ENCODE results near the gene SUZ12. TPM values are rescaled to one million over a fixed set of nuclear protein-coding genes. Genes with fewer than 3 reads are reported as not detected.
A peak's percentile ranks its signal among the peaks of the same experiment; 100 is the strongest.

SUZ12 gene
- polyA plus RNA-seq, 2 of the 4 experiments (the other 2 are of a cell fraction): 38.6 to 54.6 TPM

DNA sequence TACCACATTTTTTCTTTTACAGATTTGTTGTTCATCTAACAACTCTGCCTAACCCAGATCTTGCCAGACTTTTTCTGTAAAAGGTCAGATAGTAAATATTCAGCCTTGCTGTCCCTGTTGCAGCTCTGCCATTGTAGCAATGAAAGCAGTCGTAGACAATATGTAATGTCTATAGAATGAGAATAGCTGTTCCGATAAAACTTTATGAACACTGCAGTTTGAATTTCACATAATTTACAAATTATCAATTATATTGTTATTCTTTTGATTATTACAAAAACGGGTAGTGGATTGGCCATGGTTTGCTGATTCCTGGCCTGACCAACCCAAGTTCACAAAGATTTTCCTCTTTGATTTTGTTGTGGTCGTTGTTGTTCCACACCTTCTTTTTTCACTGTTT lies 73.3 kb downstream of the SUZ12 start:
- 88% methylated on average over 4 of the region's 4 CpGs for WGBS (ENCODE audit: missing lambda C conversion rate)
- Histone ChIP-seq H3K4me1 (peaks cover 11% of the 10 kb centered on the region; the same call in 2 of the 3 replicates), H3K27ac (no peak overlapping the region), H3K4me2 (no peak overlapping the region; the same call in 2 of the 3 replicates), H3K4me3 (no peak overlapping the region), H3K9me3 (no peaks in the 10 kb centered on the region)
- no peak for FAIRE-seq
- ChIA-PET POLR2A (no interaction called here), CTCF (interaction anchor here (0.9 kb wide), 1 partner anchor 23 kb away, joined by 3 read pairs; no protein-coding TSS in a partner anchor)
- no peak for ATAC-seq
- no peak for DNase-seq (ENCODE audit: low read depth in 1 of 2, low spot score in 1 of 2)
- TF ChIP-seq, protein P1, sequence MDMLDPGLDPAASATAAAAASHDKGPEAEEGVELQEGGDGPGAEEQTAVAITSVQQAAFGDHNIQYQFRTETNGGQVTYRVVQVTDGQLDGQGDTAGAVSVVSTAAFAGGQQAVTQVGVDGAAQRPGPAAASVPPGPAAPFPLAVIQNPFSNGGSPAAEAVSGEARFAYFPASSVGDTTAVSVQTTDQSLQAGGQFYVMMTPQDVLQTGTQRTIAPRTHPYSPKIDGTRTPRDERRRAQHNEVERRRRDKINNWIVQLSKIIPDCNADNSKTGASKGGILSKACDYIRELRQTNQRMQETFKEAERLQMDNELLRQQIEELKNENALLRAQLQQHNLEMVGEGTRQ (IDR thresholded peaks at IDR 0.05): no peak
- TF ChIP-seq CBX8 (IDR thresholded peaks at IDR 0.05): no peak
- no peak for TF ChIP-seq TFCP2L1 (CRISPR knock-in tag; IDR thresholded peaks at IDR 0.05)

DNA sequence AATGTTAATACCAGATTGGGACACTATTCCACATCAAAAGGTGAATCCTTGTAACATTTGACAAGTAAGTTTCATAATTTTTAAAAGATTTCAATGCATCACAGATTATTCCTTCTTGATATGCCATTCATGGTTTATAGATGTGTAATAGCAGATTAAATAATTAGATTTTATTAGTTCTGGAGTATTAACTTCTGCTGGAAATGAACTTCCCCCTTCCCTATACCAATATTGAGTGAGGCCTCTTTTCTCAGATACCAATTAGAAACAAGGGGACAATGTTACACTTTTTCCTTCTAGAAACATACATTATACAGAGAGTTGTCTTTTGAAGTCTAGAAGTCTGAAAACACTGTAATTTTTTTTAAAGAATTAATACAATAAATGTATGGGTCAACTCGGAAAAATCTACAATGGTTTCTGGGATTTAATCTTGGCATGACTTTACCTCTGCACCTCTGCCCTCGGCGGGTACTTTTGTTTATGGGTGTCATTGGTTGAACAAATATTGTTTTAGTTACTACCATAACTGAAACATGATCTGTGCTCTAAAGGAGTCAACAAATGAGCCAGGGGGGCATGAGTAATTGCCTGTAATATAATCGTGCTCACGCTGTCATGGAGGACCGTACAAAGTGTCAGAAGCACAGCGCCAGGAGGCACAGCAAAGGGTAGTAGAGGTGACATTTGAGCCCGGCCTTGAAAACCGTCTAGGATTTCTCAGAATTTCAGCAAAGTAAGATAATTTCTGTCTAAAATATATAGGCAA lies 78.6 kb downstream of the SUZ12 start:
- 59% methylated on average over 9 of the region's 9 CpGs for WGBS (ENCODE audit: missing lambda C conversion rate)
- H3K4me2 ChIP-seq: no peak overlapping the region; the same call in 2 of the 3 replicates
- no peak overlapping the region for H3K4me3 ChIP-seq
- ChIA-PET POLR2A (no interaction called here), CTCF (interaction anchor here (1.3 kb wide), 1 partner anchor 9 kb away, joined by 7 read pairs; the partner anchor contains the start of gene LRRC37B)
- H3K27ac ChIP-seq: no peak overlapping the region
- peak in 1 of 2 experiments; percentile 26 for DNase-seq (ENCODE audit: low read depth in 1 of 2, low spot score in 1 of 2)
- ATAC-seq: no peak
- no peak for FAIRE-seq
- TF ChIP-seq, protein P2, sequence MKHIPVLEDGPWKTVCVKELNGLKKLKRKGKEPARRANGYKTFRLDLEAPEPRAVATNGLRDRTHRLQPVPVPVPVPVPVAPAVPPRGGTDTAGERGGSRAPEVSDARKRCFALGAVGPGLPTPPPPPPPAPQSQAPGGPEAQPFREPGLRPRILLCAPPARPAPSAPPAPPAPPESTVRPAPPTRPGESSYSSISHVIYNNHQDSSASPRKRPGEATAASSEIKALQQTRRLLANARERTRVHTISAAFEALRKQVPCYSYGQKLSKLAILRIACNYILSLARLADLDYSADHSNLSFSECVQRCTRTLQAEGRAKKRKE (CRISPR knock-in tag; IDR thresholded peaks at IDR 0.05; ENCODE audit: low read depth): no peak
- no peak for TF ChIP-seq POLR2AphosphoS2 (conservative IDR thresholded peaks at IDR 0.05; ENCODE audit: low read length)
- no peak for TF ChIP-seq JUN (IDR thresholded peaks at IDR 0.05)
- TF ChIP-seq TFCP2L1 (CRISPR knock-in tag; IDR thresholded peaks at IDR 0.05): no peak
- TF ChIP-seq FOSL2 (IDR thresholded peaks at IDR 0.05): no peak
- TF ChIP-seq FOSL2 (CRISPR knock-in tag; IDR thresholded peaks at IDR 0.05): peak; percentile 37
- H3K9me3 ChIP-seq: no peaks in the 10 kb centered on the region
- peaks cover 9% of the 10 kb centered on the region; the same call in 2 of the 3 replicates for H3K4me1 ChIP-seq

DNA sequence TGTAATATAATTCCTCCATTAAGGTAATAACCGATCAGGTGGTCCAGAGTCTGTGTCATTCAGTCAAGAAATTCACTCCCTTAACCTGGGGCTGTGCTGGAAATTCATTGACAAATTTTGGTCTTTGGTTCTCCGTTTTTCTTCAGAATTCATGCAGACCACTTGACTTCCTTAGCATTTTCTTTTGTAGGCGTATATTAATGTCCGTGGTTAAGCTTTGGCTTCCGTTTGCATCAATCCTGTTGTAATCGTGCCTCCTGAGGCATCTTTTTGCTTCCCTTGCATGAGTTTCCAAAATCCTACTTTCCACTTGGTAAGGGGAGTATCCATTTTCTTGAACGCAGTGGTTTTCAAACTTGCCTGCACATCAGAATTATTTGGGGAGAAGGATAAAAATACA lies 79.4 kb downstream of the SUZ12 start:
- H3K27ac ChIP-seq: no peak overlapping the region
- TF ChIP-seq CHD4 (IDR thresholded peaks at IDR 0.05; ENCODE audit: borderline replicate concordance): no peak
- TF ChIP-seq EHMT2 (IDR thresholded peaks at IDR 0.05; ENCODE audit: low read depth): no peak
- TF ChIP-seq, protein P3, sequence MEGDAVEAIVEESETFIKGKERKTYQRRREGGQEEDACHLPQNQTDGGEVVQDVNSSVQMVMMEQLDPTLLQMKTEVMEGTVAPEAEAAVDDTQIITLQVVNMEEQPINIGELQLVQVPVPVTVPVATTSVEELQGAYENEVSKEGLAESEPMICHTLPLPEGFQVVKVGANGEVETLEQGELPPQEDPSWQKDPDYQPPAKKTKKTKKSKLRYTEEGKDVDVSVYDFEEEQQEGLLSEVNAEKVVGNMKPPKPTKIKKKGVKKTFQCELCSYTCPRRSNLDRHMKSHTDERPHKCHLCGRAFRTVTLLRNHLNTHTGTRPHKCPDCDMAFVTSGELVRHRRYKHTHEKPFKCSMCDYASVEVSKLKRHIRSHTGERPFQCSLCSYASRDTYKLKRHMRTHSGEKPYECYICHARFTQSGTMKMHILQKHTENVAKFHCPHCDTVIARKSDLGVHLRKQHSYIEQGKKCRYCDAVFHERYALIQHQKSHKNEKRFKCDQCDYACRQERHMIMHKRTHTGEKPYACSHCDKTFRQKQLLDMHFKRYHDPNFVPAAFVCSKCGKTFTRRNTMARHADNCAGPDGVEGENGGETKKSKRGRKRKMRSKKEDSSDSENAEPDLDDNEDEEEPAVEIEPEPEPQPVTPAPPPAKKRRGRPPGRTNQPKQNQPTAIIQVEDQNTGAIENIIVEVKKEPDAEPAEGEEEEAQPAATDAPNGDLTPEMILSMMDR (IDR thresholded peaks at IDR 0.05): no peak
- TF ChIP-seq, protein P4, sequence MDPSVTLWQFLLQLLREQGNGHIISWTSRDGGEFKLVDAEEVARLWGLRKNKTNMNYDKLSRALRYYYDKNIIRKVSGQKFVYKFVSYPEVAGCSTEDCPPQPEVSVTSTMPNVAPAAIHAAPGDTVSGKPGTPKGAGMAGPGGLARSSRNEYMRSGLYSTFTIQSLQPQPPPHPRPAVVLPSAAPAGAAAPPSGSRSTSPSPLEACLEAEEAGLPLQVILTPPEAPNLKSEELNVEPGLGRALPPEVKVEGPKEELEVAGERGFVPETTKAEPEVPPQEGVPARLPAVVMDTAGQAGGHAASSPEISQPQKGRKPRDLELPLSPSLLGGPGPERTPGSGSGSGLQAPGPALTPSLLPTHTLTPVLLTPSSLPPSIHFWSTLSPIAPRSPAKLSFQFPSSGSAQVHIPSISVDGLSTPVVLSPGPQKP (IDR thresholded peaks at IDR 0.05; ENCODE audit: low read depth, low read length): no peak
- TF ChIP-seq, protein P1 (IDR thresholded peaks at IDR 0.05): no peak
- TF ChIP-seq FOSL2 (IDR thresholded peaks at IDR 0.05): no peak
- no peak for TF ChIP-seq FOSL2 (CRISPR knock-in tag; IDR thresholded peaks at IDR 0.05)
- TF ChIP-seq RNF2 (IDR thresholded peaks at IDR 0.05; ENCODE audit: borderline replicate concordance, low read depth): no peak
- no peak for TF ChIP-seq ZC3H11A (IDR thresholded peaks at IDR 0.05)
- TF ChIP-seq HOXB13 (CRISPR knock-in tag; IDR thresholded peaks at IDR 0.05; ENCODE audit: low read depth): no peak
- TF ChIP-seq EP300 (IDR thresholded peaks at IDR 0.05): no peak
- no peak for TF ChIP-seq CBX2 (IDR thresholded peaks at IDR 0.05; ENCODE audit: borderline replicate concordance, low read depth)
- no peak for TF ChIP-seq HOXA7 (CRISPR knock-in tag; IDR thresholded peaks at IDR 0.05)
- TF ChIP-seq CBX8 (IDR thresholded peaks at IDR 0.05): no peak
- TF ChIP-seq, protein P5, sequence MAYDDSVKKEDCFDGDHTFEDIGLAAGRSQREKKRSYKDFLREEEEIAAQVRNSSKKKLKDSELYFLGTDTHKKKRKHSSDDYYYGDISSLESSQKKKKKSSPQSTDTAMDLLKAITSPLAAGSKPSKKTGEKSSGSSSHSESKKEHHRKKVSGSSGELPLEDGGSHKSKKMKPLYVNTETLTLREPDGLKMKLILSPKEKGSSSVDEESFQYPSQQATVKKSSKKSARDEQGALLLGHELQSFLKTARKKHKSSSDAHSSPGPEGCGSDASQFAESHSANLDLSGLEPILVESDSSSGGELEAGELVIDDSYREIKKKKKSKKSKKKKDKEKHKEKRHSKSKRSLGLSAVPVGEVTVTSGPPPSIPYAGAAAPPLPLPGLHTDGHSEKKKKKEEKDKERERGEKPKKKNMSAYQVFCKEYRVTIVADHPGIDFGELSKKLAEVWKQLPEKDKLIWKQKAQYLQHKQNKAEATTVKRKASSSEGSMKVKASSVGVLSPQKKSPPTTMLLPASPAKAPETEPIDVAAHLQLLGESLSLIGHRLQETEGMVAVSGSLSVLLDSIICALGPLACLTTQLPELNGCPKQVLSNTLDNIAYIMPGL (CRISPR knock-in tag; IDR thresholded peaks at IDR 0.05; ENCODE audit: borderline replicate concordance): no peak
- TF ChIP-seq, protein P6, sequence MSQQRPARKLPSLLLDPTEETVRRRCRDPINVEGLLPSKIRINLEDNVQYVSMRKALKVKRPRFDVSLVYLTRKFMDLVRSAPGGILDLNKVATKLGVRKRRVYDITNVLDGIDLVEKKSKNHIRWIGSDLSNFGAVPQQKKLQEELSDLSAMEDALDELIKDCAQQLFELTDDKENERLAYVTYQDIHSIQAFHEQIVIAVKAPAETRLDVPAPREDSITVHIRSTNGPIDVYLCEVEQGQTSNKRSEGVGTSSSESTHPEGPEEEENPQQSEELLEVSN (IDR thresholded peaks at IDR 0.05; ENCODE audit: borderline replicate concordance, low read depth): no peak
- no peak for TF ChIP-seq KDM1A (IDR thresholded peaks at IDR 0.05; ENCODE audit: low read depth)

More for the DNA sequence above, 79.4 kb downstream of the SUZ12 start:
- Histone ChIP-seq H3K9me3 (no peaks in the 10 kb centered on the region), H3K4me1 (peaks cover 9% of the 10 kb centered on the region; the same call in 2 of the 3 replicates), H3K4me2 (no peak overlapping the region), H3K4me3 (no peak overlapping the region)
- DNase-seq (ENCODE audit: low read depth in 1 of 2, low spot score in 1 of 2) (no peak), ATAC-seq (no peak), FAIRE-seq (no peak)
- WGBS (ENCODE audit: missing lambda C conversion rate): 91% methylated on average over 7 of the region's 7 CpGs
- ChIA-PET POLR2A (no interaction called here), CTCF (interaction anchor here (1.3 kb wide), 2 partner anchors 9 to 122 kb away, joined by 3 to 7 read pairs; partner anchors contain the start of gene LRRC37B)

Measured in A549 (cell line).